Measurements from ENCODE around the gene DPP6. TPM values are rescaled to one million over a fixed set of nuclear protein-coding genes. Genes with fewer than 3 reads are reported as not detected.

The DPP6 gene
- total RNA-seq, 1 donor from 2014 or later, result not detected

DNA sequence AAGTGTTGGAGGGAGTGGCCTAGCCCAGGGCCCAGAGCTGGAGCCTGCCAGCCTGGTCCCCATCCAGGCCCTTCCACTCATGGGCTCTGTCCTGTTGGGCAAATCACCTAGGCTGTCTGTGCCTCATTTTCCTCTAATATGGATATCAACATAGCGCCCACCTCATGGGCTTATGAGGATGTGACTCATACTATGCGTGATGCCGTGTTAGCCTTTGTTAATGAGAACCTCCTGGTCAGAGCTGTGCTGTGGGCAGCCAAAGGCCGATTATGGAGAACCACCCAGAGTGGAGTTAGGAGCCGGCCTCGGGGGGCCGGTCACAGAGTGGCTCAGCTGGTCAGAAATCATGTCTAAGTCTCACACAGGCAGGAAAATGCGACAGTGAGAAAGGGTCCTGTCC lies 644.4 kb downstream of the DPP6 start:
- no peak for DNase-seq (ENCODE audit: low read depth in 2 of 2)

DNA sequence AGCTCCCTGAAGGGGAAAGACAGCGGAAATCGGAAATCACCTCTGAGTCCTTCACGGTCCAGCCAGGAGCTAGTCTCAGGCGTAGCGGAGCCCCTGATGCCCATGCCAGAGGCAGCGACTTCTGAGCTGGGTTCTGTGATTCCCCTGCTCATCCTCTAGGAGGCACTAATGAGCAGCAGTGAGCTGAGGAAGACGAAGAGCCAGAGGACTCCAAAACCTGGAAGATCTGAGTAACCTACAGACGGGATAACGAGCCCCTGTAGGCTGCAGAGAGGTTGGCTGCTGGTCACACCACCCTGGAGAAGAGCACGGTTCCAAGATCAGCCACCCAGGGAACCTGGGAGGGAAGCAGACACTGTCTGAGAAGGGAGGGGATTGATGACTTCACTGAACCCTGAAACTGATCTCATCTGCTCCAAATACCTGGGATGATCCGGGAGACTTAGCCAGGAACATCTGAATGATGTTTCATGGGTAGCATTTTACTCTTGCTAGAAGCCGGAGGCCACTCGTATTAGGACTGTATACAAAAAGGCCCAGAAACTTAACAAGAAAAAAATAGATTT lies 646.6 kb downstream of the DPP6 start:
- no peak for DNase-seq (ENCODE audit: low read depth in 2 of 2)

DNA sequence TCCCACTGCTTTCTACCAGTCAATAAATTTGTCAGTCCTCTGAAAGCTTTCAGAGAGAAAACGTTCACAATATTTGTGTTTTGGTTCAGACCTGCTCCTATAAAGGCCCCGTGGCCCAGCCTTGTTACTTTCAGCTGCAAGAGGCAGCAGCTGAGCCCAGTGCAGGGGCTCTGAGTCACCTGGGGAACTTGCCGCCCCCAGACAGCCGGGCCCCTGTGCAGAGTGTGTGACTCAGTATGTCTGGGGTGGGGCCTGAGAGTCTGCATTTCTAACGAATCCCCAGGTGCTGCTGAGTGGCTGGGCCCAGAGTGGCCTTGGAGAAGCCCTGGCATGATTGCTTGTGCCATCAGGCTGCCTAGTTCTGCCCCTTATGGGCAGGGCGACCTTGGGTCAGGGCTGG lies 647.2 kb downstream of the DPP6 start:
- no peak for DNase-seq (ENCODE audit: low read depth in 2 of 2)

DNA sequence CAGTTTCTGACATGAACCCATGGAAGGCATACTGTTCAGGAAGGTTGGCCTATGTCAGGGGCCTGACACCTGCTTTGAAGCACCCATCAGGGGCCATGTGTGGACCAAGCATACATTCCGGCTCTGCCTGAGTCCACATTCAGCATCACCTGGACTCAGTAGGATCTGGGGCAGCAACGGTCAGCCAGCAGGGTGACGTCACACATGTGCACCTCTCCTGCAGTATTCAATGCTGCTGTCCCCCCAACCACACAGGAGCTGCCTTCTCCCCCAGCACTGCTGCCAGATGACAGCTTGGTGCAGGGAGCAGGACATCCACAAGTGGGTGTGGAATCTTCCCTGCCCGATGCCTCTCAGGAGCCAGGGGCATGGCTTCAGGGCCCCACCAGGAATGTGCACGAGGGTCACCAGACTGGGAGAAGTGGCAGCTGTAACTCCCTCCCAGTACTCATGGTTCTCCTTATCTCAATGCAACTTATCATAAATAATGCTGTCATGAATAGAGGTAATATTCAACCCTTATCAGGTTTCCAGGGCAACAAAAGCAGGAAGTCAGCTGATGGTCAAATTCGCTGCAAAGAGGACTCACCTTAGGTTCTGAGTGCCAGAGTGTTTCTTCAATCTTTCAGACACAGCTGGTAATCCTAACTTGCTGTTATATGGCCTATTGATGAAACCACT lies 657.8 kb downstream of the DPP6 start:
- no peak for DNase-seq (ENCODE audit: low read depth in 2 of 2)

DNA sequence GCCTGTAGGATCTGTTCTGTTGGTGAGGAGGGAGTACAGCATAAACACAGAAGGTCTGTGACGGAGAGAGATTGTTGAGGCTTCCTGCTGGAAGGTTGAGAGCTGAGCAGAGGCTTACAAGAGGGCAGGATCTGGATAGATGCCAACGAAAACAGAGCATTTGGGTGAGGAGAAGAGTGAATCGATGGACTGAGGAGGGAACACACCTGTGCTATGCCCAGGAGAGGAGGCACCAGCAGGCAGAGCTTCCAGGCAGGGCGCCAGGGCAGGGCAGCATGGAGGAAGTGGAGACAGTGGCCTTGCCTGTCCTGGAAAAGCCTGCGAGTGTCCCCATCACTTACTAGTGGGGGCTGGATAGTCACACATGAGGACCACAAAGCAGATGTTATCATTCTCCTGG lies 667.8 kb downstream of the DPP6 start:
- DNase-seq (ENCODE audit: low read depth in 2 of 2), result no peak

DNA sequence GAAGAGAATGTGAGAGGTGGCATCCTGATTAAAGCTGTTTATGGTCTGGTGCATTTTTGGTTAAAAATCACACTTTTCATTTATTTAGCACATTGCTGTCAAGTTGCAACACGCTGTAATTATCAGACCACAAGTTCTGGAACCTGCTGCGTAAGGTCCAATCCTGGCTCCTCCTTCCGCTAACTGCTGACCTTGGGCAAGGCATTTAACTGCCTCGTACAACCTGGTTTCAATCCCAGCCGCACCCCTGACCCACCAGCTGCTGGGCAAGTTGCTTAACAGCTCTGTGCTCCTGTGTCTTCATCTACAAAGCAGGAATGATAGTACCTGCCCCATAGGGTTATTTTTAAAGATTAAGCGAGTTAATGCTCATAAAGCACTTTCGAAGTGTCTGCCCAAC lies 668.9 kb downstream of the DPP6 start:
- no peak for DNase-seq (ENCODE audit: low read depth in 2 of 2)

DNA sequence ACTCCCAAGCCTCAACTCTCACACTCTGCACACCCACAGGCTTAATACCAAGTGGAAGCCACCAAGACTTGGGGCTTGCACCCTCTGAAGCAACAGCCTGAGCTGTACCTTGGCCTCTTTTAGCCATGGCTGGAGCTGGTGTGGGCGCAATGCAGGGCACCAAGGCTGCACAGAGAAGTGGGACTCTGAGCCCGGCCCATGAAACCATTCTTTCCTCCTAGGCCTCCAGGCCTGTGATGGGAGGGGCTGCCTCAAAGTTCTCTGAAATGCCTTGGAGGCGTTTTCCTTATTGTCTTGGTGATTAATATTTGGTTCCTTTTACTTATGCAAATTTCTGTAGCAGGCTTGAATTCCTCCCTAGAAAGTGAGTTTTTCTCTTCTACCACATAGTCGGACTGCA lies 674.2 kb downstream of the DPP6 start:
- no peak for DNase-seq (ENCODE audit: low read depth in 2 of 2)

DNA sequence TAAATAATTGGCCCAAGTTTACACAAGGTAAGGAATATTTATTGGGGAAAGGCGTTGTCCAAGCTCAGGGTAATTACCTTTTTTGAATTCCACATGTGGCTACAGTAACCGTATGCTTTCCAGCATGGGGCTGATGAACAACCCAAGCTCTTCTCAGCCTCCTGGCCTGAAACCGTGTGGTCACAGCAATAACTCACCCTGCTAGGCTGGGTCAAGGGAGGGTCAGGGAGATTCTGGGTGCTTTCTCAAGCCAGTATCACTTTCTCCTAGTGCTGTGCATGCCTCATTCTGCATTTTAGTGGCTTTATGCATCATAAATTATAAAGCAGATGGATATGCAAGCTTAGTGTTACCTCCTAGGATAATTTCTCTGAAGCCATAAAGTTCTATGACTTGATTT lies 676.9 kb downstream of the DPP6 start:
- DNase-seq (ENCODE audit: low read depth in 2 of 2), result no peak

DNA sequence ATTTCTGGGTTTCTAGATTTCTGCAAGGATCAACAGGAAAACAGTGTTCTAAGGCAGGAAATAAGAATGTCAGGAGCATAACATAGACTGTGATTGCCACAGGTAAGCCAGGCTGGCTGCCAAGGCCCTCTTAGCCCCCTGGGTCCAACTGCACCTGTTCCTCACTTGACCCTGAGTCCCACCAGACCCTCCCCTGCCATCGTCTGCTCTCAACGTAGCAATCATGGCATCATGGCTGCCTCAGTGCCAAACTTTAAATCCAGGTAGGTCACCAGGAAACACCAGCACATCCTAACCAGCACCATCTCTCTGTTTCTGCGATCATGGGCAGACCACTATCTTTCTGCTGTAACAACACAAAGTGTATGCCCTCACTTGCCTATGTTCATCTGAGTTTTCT lies 683.6 kb downstream of the DPP6 start:
- no peak for DNase-seq (ENCODE audit: low read depth in 2 of 2)

DNA sequence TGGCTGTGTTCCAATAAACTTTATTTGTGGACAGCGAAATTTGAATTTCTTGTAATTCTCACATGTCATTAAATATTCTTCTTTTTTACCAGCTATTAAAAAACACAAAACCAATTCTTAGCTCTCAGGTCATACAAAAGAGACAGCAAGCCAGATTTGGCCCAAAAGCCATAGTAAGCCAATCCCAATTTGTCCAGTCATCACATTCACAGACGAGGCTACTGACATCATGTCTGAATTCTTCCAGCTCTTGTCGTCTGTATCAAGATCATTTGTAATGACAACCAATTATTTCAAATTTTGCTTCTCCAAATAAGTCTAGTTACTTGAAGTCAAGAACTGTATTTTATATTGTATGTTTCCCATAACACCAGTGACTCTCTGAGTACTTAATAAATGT lies 684.2 kb downstream of the DPP6 start:
- DNase-seq (ENCODE audit: low read depth in 2 of 2), result no peak

DNA sequence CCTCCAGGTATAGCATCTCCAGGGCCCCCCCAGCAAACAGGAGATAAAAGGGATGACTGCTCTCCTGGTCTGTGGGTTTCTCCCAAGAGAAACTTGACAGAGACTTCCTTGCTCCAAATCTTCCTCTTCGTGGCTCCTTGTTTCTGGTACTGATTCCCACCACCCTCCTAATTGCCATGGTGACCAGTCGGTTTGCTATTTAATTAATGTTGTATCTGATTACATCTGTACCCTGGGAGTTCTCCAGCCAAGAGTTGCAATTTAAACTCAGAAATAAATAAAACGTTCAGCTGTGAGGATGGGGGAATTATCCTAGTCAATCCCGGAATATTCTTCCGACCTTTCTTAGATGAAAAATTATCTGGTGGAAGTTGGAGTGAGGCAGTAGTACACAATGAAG lies 686.0 kb downstream of the DPP6 start:
- no peak for DNase-seq (ENCODE audit: low read depth in 2 of 2)

DNA sequence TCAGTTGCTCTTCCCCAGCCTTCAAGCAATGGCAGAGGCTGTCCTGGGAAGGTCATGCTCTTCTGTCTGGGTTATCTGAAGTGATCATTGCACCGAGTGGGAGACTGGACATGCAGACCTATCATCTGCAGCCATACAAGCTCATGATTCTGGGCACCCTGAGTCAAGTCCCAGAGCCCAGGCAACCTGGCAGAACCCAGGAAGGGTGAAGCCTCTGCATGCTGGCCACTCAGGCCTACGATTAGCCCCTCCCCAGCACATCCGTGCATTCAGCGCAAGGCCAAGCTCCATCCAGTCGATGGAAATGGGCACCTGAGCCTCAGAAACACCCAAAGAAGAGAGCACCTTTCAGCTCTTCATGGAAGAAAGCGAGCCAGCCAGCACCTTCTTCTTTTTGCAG lies 688.9 kb downstream of the DPP6 start:
- DNase-seq (ENCODE audit: low read depth in 2 of 2), result no peak

DNA sequence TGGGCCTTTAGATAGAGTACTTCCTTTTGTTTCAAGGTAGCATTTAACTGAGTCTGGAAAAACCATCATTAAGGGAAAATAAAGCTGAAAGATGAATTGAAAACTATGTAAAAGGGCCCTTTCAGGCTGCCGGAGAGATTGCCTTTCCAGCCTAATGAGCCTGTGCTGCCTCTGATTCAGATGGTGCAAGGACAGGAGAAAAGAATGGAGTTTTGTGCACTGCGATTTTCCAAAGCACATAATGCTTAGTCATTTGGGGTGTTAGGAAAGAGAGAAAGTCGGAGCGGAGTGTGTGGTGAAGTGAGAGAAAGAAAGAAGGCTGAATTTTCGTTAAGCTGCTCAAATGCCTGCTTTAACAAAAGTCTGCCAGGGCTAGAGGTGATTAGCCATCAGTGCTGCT lies 691.0 kb downstream of the DPP6 start:
- DNase-seq (ENCODE audit: low read depth in 2 of 2), result no peak

DNA sequence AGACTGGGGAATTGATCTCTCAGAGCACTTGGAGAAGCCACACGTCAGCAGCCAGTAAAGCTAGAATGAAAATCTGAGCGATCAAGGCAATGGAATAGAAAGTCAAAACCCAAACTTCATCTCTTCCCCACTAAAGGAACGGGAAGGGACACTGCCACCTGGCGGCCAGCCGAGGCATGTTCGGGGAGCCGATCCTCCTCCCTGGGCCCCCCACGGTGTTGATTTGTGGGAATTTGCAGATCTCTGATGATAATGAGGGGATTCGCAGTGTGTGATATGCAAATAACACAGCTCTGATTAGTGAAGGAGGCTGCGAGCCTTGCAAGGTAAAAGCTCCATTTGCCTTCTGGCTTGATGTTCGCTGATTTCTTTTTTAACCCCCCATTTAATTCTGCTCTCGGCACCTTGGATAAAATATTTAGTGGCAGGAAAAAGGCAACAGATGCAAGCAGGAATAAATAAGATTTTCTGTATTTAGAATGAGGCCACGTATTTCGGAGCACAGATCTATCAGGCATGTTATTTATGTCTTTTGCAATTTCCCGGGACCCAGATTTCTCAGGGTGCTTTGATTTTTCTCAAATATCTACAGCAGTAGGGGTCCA lies 692.2 kb downstream of the DPP6 start:
- peak; percentile 5 to 6 for DNase-seq (ENCODE audit: low read depth in 2 of 2)

DNA sequence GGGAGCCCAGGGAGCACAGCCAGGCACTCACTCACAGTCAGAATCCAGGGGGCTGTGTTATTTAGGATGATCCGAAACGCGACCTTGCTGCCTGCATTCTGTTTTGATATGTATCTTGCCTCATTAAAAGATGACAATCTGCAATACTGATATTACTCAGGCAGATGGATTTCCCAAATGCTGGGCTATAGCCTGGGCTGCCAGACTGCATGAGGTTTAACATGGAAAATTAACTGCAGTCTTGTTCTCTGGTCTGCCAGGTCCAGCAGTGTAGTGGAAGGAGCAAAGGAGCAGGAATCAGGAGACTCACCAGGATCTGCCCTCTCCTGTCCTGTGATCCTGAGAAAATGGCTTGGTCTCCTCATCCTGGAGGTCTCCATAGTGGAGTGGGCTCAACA lies 692.7 kb downstream of the DPP6 start:
- no peak for DNase-seq (ENCODE audit: low read depth in 2 of 2)

DNA sequence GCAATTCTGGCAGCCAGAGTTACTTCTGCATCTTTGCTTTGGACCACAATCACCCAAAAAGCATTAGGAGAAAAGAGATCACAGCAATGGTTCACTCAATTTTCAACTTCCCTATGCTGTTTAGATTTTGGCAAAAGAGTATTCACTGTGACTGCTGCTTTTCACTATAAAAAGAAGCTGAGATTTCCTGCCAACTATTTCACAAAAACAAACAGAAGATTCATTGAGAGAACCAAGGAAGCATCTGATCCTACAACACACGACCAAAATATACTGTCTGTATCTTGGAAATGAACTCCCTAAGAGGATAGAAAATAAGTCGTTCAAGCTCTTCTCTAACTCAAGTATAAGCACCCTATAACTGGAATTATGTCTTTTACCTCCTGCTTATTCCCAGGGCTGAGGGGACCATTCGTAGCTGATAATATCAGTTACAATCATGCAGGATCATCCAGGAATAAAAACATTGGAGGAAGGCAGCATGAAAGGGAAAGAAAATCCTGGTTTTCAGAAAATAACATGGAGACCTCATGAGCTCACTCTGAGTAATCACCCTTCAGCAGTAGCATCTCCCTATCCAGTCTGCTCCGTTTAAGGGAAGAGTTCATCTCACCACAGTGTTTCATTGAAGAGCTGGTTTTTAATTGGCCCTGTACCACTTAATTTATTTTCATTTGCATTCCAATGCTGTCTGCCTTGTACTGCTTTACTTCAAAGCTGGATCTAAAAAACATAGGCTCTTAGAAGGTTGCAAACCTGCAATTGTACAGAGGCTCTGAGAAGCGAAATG lies 694.6 kb downstream of the DPP6 start:
- no peak for DNase-seq (ENCODE audit: low read depth in 2 of 2)

DNA sequence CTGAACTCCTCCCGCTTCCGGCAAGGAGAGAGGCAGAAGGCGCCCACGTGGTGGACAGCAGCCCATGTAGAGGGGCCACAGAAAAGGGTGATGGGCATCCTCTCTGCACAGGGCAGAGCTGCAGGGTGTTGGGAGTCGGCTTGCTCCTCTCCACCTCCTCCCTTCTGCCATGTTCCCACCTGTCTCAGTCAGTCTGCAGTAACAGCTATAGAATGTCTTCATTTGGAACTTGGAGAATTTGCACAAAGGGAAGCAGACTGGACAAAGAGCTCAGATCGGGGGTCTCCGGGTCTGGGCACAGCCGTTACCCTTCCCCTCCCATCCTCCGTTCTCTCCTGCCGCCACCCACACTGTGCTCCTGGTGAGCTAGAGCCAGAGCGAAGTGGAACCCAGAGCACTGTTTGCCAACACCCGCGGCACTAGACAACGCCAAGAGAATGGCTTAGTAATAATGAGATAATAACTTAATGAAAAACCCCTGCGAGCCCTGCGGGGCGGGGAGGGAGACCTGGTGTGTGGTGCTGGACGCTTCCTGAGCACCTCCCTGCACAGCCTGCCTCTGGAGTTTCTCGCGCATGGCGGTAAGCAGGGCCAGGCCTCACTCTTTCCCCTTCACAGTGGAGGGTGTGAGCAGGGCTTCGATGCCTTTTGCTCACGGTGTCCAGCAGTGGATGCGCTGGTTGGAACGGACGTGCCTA lies 696.0 kb downstream of the DPP6 start:
- no peak for DNase-seq (ENCODE audit: low read depth in 2 of 2)

DNA sequence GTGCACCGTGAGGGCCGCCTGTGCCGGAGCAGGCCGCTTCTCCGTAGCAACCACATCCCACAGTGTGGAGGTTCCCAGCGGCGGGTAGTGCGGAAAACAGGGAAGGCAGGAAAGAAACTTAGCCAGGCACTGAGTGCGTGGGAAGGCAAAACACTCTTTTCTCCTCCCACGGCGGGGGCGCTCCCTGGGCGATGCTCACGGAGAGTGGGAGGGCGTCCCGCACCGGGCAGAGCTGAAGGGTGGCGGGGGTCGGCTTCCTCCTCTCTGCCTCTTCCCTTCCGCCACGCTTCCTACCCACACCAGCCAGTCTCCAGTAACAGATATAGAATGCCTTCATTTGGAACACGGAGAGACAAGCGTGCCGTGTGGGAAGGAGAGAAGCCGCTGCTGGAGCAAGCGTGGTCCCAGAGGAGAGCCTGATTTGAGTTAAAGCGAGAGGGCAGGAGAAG lies 698.2 kb downstream of the DPP6 start:
- DNase-seq (ENCODE audit: low read depth in 2 of 2), result no peak

DNA sequence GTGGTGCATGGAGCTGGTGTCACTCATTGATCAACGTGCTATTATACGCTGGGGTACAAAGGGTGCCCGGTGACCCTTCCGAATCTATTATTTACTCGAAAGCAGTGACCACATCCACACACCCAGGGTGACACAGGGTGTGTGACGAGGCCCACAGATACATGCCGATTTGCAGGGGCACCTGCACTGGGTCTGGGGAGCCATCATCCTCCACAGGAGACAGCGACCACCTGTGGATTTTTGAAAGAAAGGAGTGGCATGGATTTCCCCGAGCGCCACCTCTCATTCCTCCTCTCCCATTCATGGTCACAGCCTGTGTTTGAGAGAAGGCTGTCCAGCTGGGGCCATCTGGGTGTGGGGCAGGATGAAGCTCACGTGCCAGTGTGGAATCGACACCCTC lies 701.0 kb downstream of the DPP6 start:
- no peak for DNase-seq (ENCODE audit: low read depth in 2 of 2)

DNA sequence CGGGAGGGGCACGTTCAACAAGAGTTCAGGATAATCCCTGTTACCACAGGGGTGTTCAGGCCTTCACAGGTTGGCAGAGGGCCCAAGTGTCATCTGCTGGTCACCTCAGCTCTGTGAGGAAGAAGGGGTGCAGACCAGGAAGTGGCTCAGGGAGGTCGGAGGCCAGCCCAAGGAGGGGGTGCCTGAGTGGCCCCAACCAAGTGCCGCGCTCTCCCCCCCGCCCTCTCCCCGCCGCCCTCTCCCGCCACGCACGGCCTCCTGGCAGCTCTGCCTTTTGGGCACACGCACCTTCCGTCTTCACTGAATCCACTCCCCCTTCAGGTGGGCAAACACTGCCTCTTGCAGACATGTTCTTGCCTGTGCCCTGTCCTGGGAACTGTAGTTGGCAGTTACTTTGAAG lies 705.6 kb downstream of the DPP6 start:
- DNase-seq (ENCODE audit: low read depth in 2 of 2), result no peak

DNA sequence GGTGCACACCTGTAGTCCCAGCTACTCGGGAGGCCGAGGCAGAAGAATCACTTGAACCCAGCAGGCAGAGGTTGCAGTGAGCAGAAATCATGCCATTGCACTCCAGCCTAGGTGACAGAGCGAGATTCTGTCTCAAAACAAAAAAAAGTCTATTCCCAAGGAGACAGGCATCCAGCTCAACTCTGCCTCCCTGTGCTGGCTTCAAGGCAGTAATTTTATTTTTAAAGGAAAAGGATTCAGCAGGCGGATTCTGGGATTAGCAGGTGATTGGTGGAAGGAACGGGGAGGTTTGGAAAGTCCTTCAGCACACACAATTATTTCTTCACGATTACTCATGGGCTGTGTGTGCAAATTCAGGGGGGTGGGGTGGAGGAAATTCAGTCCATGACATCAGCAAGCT lies 707.8 kb downstream of the DPP6 start:
- no peak for DNase-seq (ENCODE audit: low read depth in 2 of 2)

DNA sequence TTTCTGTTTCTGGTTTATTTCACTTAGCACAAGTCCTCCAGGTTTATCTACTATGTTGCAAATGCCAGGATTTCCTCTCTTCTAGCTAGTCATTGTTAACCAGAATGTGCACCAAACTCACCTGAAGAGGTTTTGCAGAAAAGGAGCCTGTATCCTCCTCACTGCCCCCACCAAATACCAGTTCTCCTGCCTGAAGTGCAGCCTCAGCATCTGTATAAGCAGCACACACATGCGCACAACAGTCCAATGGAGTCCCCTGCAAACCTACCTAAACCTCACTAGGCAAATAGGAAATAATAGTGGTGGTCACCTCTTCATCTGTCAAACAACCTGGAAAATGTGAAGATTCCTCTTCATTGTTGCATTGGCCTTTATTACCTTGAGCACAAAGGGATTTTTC lies 712.9 kb downstream of the DPP6 start:
- DNase-seq (ENCODE audit: low read depth in 2 of 2), result no peak

All from lung microvascular endothelial cell (primary cell).